Cardiac muscle cell (in vitro differentiated cells and primary cell): ENCODE measurements around the gene WNT11. TPM values are rescaled to one million over a fixed set of nuclear protein-coding genes. Genes with fewer than 3 reads are reported as not detected.

Experiments used
- DNase-seq, 2 donors: peaks; one replicate each; pipeline versions ENCODE4 v3.0.0 to v3.0.0-alpha.2; 2010 to 2017; ENCODE audit warnings: low read depth in 1 of 2, low spot score in 1 of 2
- H3K27ac ChIP-seq: fragments of 200-600 bp; sonication (generic); 2 replicates; pipeline ENCODE4 v1.5.1; 2016
- H3K27me3 ChIP-seq: fragments of 200-600 bp; sonication (generic); 2 replicates; pipeline ENCODE4 v1.6.0; 2016; ENCODE audit warnings: control low read depth
- H3K36me3 ChIP-seq: fragments of 200-600 bp; sonication (generic); 2 replicates; pipeline ENCODE4 v1.5.1; 2016; ENCODE audit warnings: control low read depth
- H3K4me1 ChIP-seq: fragments of 200-600 bp; sonication (generic); 2 replicates; pipeline ENCODE4 v1.8.1; 2017; ENCODE audit warnings: low read depth, mild to moderate bottlenecking, mixed run types
- H3K4me3 ChIP-seq: fragments of 200-600 bp; sonication (generic); 2 replicates; pipeline ENCODE4 v1.5.1; 2016; ENCODE audit warnings: mild to moderate bottlenecking
- H3K9me3 ChIP-seq: fragments of 200-600 bp; sonication (generic); 2 replicates; pipeline ENCODE4 v1.5.1; 2017; ENCODE audit warnings: low read depth, mild to moderate bottlenecking, control low read depth
- CTCF ChIP-seq: IDR thresholded peaks from 2 replicates; pipeline ENCODE4 v1.5.1; 2012; ENCODE audit warnings: low read depth, mild to moderate bottlenecking, low read length
- polyA plus RNA-seq: library from polyadenylated mRNA; unstranded; fragments of >200 nt; fragmentation: Nextera tagmentation; extraction: Ambion mirVana; gene quantifications from 2 replicates; pipeline ENCODE4 v1.2.1, GENCODE V29; 2016
- total RNA-seq: library from RNA; depleted of rRNA; stranded (reverse); fragments of >200 nt; gene quantifications from 2 replicates; pipeline ENCODE4 v1.2.3, GENCODE V29; 2016

Gene WNT11
- total and polyA plus RNA-seq, 2 experiments from 2014 or later = 87.9 to 107 TPM

- no peak for TF ChIP-seq CTCF
- Histone ChIP-seq H3K36me3 (no peaks in the 10 kb centered on the region), H3K27ac (peak overlapping the region; percentile 52), H3K27me3 (no peaks in the 10 kb centered on the region), H3K9me3 (no peaks in the 10 kb centered on the region), H3K4me1 (peaks cover 31% of the 10 kb centered on the region), H3K4me3 (no peak overlapping the region)
- no peak for DNase-seq
These were observed 20.8 kb downstream of the WNT11 start for GRCh38 chr11:76185511-76185910.

- H3K27ac ChIP-seq = peak overlapping the region; percentile 52
- H3K4me1 ChIP-seq = peaks cover 31% of the 10 kb centered on the region
- DNase-seq = peak in 1 of 2 donors; percentile 83
- no peaks in the 10 kb centered on the region for H3K9me3 ChIP-seq
- no peak overlapping the region for H3K4me3 ChIP-seq
- H3K27me3 ChIP-seq = no peaks in the 10 kb centered on the region
- H3K36me3 ChIP-seq = no peaks in the 10 kb centered on the region
- no peak for TF ChIP-seq CTCF
These were observed 21.7 kb downstream of the WNT11 start for GRCh38 chr11:76184551-76184993.

GRCh38 chr11:76181371-76181770, 24.9 kb downstream of the WNT11 start:
- TF ChIP-seq CTCF = no peak
- Histone ChIP-seq H3K27ac (no peak overlapping the region), H3K27me3 (no peaks in the 10 kb centered on the region), H3K4me3 (no peak overlapping the region), H3K36me3 (no peaks in the 10 kb centered on the region), H3K4me1 (peaks cover 24% of the 10 kb centered on the region), H3K9me3 (no peaks in the 10 kb centered on the region)
- DNase-seq = no peak

GRCh38 chr11:76179147-76179546, 27.2 kb downstream of the WNT11 start:
- Histone ChIP-seq H3K27ac (no peak overlapping the region), H3K4me3 (no peak overlapping the region), H3K4me1 (peaks cover 11% of the 10 kb centered on the region), H3K27me3 (no peaks in the 10 kb centered on the region), H3K36me3 (no peaks in the 10 kb centered on the region), H3K9me3 (no peaks in the 10 kb centered on the region)
- no peak for DNase-seq
- TF ChIP-seq CTCF = no peak

GRCh38 chr11:76177250-76177686, 29.0 kb downstream of the WNT11 start:
- Histone ChIP-seq H3K36me3 (no peaks in the 10 kb centered on the region), H3K27ac (no peak overlapping the region), H3K4me1 (peaks cover 3% of the 10 kb centered on the region), H3K9me3 (no peaks in the 10 kb centered on the region), H3K27me3 (no peaks in the 10 kb centered on the region), H3K4me3 (no peak overlapping the region)
- no peak for TF ChIP-seq CTCF
- no peak for DNase-seq

GRCh38 chr11:76176463-76176862, 29.8 kb downstream of the WNT11 start:
- no peaks in the 10 kb centered on the region for H3K9me3 ChIP-seq
- peaks cover 3% of the 10 kb centered on the region for H3K4me1 ChIP-seq
- no peaks in the 10 kb centered on the region for H3K36me3 ChIP-seq
- no peaks in the 10 kb centered on the region for H3K27me3 ChIP-seq
- no peak overlapping the region for H3K4me3 ChIP-seq
- TF ChIP-seq CTCF = no peak
- no peak overlapping the region for H3K27ac ChIP-seq
- DNase-seq = no peak
